OCI-LY1 (cell line): Measurements from ENCODE around the gene ADIPOR1.
"Not testable (repeated sequence)": the region's sequence is repeated elsewhere in the genome, so short reads cannot be mapped to it uniquely, and the experiment has no call there.

ENCODE experiments used
- H2AFZ ChIP-seq: fragments of 200-600 bp; sonication (generic), shearing (Covaris generic); 2 replicates; pipeline ENCODE4 v1.6.0; 2014; ENCODE audit warnings: antibody characterized with exemption, mild to moderate bottlenecking, low read length
- H3F3A ChIP-seq: fragments of 200-600 bp; sonication (generic), shearing (Covaris generic); 2 replicates; pipeline ENCODE4 v1.6.0; 2014; ENCODE audit warnings: mild to moderate bottlenecking, antibody characterized with exemption, low read length, moderate library complexity; ENCODE audit not compliant: insufficient read depth
- H3K27ac ChIP-seq: fragments of 200-600 bp; sonication (generic); 2 replicates; pipeline ENCODE4 v1.5.1; 2014; ENCODE audit warnings: low read length, mixed run types, mild to moderate bottlenecking, low read depth; ENCODE audit not compliant: poor library complexity, severe bottlenecking
- H3K27me3 ChIP-seq: fragments of 200-600 bp; sonication (generic); 2 replicates; pipeline ENCODE4 v1.6.0; 2014; ENCODE audit warnings: antibody characterized with exemption, mild to moderate bottlenecking, low read length, moderate library complexity; ENCODE audit not compliant: insufficient read depth
- H3K36me3 ChIP-seq: fragments of 200-600 bp; sonication (generic); 2 replicates; pipeline ENCODE4 v1.6.1; 2014; ENCODE audit warnings: mild to moderate bottlenecking, antibody characterized with exemption, low read length, moderate library complexity, mixed read lengths; ENCODE audit not compliant: insufficient read depth
- H3K4me1 ChIP-seq: fragments of 200-600 bp; sonication (generic); 2 replicates; pipeline ENCODE4 v1.5.1; 2014; ENCODE audit warnings: mild to moderate bottlenecking, low read length, moderate library complexity; ENCODE audit not compliant: insufficient read depth, severe bottlenecking
- H3K4me2 ChIP-seq: fragments of 200-600 bp; sonication (generic), shearing (Covaris generic); 2 replicates; pipeline ENCODE4 v1.6.1; 2014; ENCODE audit warnings: low read length
- H3K4me3 ChIP-seq: fragments of 200-600 bp; sonication (generic); 2 replicates; pipeline ENCODE4 v1.5.1; 2014; ENCODE audit warnings: low read length, low read depth, mild to moderate bottlenecking, mixed read lengths; ENCODE audit not compliant: poor library complexity, severe bottlenecking
- H3K79me2 ChIP-seq: fragments of 200-600 bp; shearing (Covaris generic); 2 replicates; pipeline ENCODE4 v1.6.1; 2016; ENCODE audit warnings: mixed run types, low read length, mixed read lengths; ENCODE audit not compliant: insufficient read depth
- H3K9ac ChIP-seq: fragments of 200-600 bp; sonication (generic), shearing (Covaris generic); 2 replicates; pipeline ENCODE4 v1.6.1; 2014; ENCODE audit warnings: mild to moderate bottlenecking, low read length, mixed read lengths
- H3K9me2 ChIP-seq: fragments of 200-600 bp; sonication (generic), shearing (Covaris generic); 2 replicates; pipeline ENCODE4 v1.6.1; 2014; ENCODE audit warnings: low read depth, mild to moderate bottlenecking, low read length, mixed read lengths
- H3K9me3 ChIP-seq: fragments of 200-600 bp; shearing (Covaris generic); 2 replicates; pipeline ENCODE4 v1.6.1; 2014; ENCODE audit warnings: low read length, mixed read lengths
- H4K20me1 ChIP-seq: fragments of 200-600 bp; sonication (generic), shearing (Covaris generic); 2 replicates; pipeline ENCODE4 v1.6.0; 2016; ENCODE audit warnings: mild to moderate bottlenecking, low read length; ENCODE audit not compliant: insufficient read depth
- CTCF ChIP-seq: fragments of 200-600 bp; sonication (generic), shearing (Covaris generic); IDR thresholded peaks from 2 replicates; pipeline ENCODE4 v1.5.1; 2017; ENCODE audit warnings: mild to moderate bottlenecking, antibody characterized with exemption, low read length, moderate library complexity, mixed read lengths
- EZH2 ChIP-seq: fragments of 200-600 bp; sonication (generic), shearing (Covaris generic); IDR thresholded peaks from 2 replicates; pipeline ENCODE4 v1.8.0; 2017; ENCODE audit warnings: borderline replicate concordance, mixed run types, mild to moderate bottlenecking, antibody characterized with exemption, low read length, moderate library complexity, mixed read lengths

ADIPOR1 gene

GRCh38 chr1:202915146-202915545, 43.0 kb downstream of the ADIPOR1 start:
- Histone ChIP-seq H4K20me1 (no peaks in the 10 kb centered on the region), H3K4me3 (no peak overlapping the region), H3K27me3 (no peaks in the 10 kb centered on the region), H3K9me3 (no peaks in the 10 kb centered on the region), H2AFZ (no peak overlapping the region), H3K27ac (no peak overlapping the region), H3K79me2 (no peaks in the 10 kb centered on the region), H3K9ac (no peak overlapping the region), H3K9me2 (no peaks in the 10 kb centered on the region), H3K4me1 (no peaks in the 10 kb centered on the region), H3K4me2 (no peak overlapping the region), H3F3A (no peaks in the 10 kb centered on the region), H3K36me3 (peaks cover 96% of the 10 kb centered on the region)
- TF ChIP-seq CTCF = no peak
- TF ChIP-seq EZH2 = no peak

- peaks cover 97% of the 10 kb centered on the region for H3K36me3 ChIP-seq
- not testable (repeated sequence) for H3K4me2 ChIP-seq
These were observed 45.6 kb downstream of the ADIPOR1 start for GRCh38 chr1:202912476-202912875.

GRCh38 chr1:202909494-202909893, 48.6 kb downstream of the ADIPOR1 start:
- Histone ChIP-seq H3K4me1 (no peaks in the 10 kb centered on the region), H3F3A (no peaks in the 10 kb centered on the region), H3K9ac (no peak overlapping the region), H3K4me2 (no peak overlapping the region), H3K27ac (no peak overlapping the region), H3K4me3 (no peak overlapping the region), H2AFZ (no peak overlapping the region), H3K9me2 (no peaks in the 10 kb centered on the region), H3K9me3 (no peaks in the 10 kb centered on the region), H3K36me3 (peaks cover 84% of the 10 kb centered on the region), H4K20me1 (no peaks in the 10 kb centered on the region), H3K27me3 (no peaks in the 10 kb centered on the region), H3K79me2 (no peaks in the 10 kb centered on the region)
- no peak for TF ChIP-seq CTCF
- no peak for TF ChIP-seq EZH2

More at GRCh38 chr1:202912476-202912875, 45.6 kb downstream of the ADIPOR1 start:
- not testable (repeated sequence) for H3K27me3 ChIP-seq, H3K79me2 ChIP-seq, H3F3A ChIP-seq, H3K27ac ChIP-seq, H3K9me3 ChIP-seq, H4K20me1 ChIP-seq, H3K9me2 ChIP-seq, H2AFZ ChIP-seq, H3K9ac ChIP-seq, H3K4me1 ChIP-seq, H3K4me3 ChIP-seq

- Histone ChIP-seq H3K9ac (no peak overlapping the region), H3F3A (no peaks in the 10 kb centered on the region), H4K20me1 (no peaks in the 10 kb centered on the region), H3K36me3 (peaks cover 82% of the 10 kb centered on the region), H3K27ac (no peak overlapping the region), H3K27me3 (no peaks in the 10 kb centered on the region), H3K4me2 (no peak overlapping the region), H3K9me2 (no peaks in the 10 kb centered on the region), H3K4me1 (no peaks in the 10 kb centered on the region), H3K79me2 (no peaks in the 10 kb centered on the region), H3K9me3 (no peaks in the 10 kb centered on the region), H3K4me3 (no peak overlapping the region), H2AFZ (no peak overlapping the region)
- TF ChIP-seq EZH2 = no peak
- no peak for TF ChIP-seq CTCF
These were observed 49.1 kb downstream of the ADIPOR1 start for GRCh38 chr1:202908998-202909397.
